GM06990 (cell line): ENCODE measurements around the gene MYL10.

Source experiments
- DNase-seq: peaks from one replicate; pipeline ENCODE4 v3.0.0-alpha.2; 2011; ENCODE audit not compliant: insufficient read length; ENCODE audit errors: extremely low read depth
- H3K27me3 ChIP-seq: replicated peaks from 2 replicates; pipeline ENCODE4 v1.6.0; 2011; ENCODE audit warnings: low read length; ENCODE audit not compliant: control insufficient read depth, insufficient read depth
- H3K36me3 ChIP-seq: 2 replicates; pipeline ENCODE4 v1.5.1; 2011; ENCODE audit warnings: low read length; ENCODE audit not compliant: control insufficient read depth, insufficient read depth
- H3K4me3 ChIP-seq: replicated peaks from 2 replicates; pipeline ENCODE4 v1.5.1; 2011; ENCODE audit warnings: low read depth, mild to moderate bottlenecking, control low read depth, low read length
- TF ChIP-seq, protein P1 (sequence below): IDR thresholded peaks from 2 replicates; pipeline ENCODE4 v1.5.1; 2011; ENCODE audit warnings: low read length, control low read depth, mild to moderate bottlenecking, inconsistent platforms; ENCODE audit not compliant: insufficient read depth, poor library complexity, severe bottlenecking

MYL10 gene

DNA sequence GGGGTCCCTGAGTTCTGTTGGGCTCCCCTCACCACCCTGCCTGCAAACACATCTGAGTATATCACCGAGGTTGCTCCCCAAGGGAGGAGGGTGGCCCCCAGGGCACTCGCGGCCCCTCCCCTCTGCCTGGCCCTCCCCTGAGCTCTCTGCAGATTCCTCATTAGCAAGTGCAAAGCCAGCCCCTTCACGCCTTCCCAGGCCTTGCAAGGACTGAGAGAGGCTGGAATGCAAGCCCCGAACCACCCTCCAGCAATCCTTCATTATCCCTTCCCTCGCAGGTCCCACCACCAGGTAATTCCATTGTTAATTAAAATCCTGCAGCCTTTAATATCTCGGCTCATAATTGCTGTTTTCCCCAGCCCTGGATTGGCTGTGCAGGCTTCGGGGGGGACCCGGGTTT lies 35.3 kb upstream of the MYL10 start:
- TF ChIP-seq, protein P1, sequence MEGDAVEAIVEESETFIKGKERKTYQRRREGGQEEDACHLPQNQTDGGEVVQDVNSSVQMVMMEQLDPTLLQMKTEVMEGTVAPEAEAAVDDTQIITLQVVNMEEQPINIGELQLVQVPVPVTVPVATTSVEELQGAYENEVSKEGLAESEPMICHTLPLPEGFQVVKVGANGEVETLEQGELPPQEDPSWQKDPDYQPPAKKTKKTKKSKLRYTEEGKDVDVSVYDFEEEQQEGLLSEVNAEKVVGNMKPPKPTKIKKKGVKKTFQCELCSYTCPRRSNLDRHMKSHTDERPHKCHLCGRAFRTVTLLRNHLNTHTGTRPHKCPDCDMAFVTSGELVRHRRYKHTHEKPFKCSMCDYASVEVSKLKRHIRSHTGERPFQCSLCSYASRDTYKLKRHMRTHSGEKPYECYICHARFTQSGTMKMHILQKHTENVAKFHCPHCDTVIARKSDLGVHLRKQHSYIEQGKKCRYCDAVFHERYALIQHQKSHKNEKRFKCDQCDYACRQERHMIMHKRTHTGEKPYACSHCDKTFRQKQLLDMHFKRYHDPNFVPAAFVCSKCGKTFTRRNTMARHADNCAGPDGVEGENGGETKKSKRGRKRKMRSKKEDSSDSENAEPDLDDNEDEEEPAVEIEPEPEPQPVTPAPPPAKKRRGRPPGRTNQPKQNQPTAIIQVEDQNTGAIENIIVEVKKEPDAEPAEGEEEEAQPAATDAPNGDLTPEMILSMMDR = no peak
- Histone ChIP-seq H3K36me3 (no peaks in the 10 kb centered on the region), H3K4me3 (no peak overlapping the region), H3K27me3 (no peaks in the 10 kb centered on the region; the same call in 1 of the 2 replicates)
- no peak for DNase-seq

DNA sequence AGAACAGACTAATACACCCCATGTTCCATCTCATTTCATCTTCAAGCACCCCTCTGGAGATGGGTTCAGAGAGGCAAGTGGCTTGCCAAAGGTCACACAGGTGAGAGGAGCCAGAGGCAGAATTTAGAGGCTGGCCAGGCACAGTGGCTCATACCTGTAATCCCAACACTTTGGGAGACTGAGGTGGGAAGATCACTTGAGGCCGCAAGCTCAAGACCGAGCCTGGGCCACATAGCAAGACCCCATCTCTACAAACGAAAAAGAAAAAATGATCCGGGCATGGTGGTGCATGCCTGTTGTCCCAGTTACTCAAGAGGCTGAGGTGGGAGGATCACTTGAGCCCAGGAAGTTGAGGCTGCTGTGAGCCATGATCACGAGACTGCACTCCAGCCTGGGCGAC lies 34.7 kb upstream of the MYL10 start:
- TF ChIP-seq, protein P1 = no peak
- H3K27me3 ChIP-seq = no peaks in the 10 kb centered on the region; the same call in 1 of the 2 replicates
- no peak for DNase-seq

DNA sequence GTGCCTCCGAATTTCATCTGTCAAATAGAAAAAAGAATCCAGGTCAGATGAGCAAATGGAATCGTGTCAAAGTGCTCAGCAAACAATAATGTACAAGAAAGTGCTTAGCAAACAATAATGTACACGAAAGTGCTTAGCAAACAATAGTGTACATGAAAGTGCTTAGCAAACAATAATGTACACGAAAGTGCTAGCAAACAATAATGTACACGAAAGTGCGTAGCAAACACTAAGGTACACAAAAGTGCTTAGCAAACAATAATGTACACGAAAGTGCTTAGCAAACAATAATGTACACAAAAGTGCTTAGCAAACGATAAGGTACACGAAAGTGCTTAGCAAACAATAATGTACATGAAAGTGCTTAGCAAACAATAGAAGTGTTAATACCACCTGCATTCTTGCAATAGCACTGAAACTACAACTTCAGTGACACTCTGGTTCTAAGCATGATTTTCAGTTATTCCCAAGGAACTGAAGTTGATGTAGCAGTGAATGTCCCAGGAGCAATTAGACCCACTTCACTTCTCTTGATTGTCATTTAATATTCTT lies 33.4 kb upstream of the MYL10 start:
- Histone ChIP-seq H3K27me3 (no peaks in the 10 kb centered on the region), H3K4me3 (no peak overlapping the region), H3K36me3 (no peaks in the 10 kb centered on the region)
- no peak for DNase-seq
- TF ChIP-seq, protein P1 = no peak

More for the DNA sequence above, 34.7 kb upstream of the MYL10 start:
- no peak overlapping the region for H3K4me3 ChIP-seq
- H3K36me3 ChIP-seq = no peaks in the 10 kb centered on the region

DNA sequence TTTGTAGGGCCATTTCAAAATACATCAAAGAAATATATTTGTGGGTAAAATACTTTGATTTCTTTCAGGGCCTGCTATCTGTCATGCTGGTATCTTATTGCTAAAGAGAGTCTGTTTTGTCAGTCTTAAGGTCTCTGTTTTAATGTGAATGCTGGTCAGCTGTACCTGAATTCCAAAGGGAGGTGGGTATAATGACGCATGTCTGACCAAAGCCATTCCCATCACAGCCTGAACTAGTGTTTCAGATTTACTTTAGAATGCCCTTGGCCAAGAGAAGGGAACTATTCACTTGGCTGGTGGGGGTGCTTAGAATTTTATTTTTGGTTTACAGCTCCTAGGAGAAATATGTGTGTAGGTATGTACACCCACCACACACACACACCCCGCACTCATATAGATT lies 30.6 kb upstream of the MYL10 start:
- TF ChIP-seq, protein P1 = no peak
- H3K4me3 ChIP-seq = no peak overlapping the region
- H3K27me3 ChIP-seq = no peaks in the 10 kb centered on the region
- no peak for DNase-seq
- no peaks in the 10 kb centered on the region for H3K36me3 ChIP-seq

DNA sequence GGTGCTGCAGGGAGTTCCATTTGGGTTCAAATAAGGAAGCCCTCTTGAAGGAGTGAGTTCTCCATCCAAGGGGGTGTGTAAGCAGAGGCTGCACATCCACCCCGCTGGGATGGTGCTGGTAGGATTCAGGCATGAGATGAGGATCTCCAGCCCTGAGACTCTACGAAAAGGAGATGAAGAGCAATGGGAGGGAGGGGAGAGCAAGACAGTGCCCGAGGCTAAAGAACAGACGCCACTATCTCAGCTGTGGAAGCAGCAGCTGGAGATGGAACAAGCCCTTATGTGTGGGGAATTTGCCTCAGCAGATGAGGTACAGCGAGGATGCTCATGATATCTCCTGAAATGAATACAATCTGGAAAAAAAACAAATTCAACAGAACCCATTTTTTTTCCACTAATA lies 28.1 kb upstream of the MYL10 start:
- DNase-seq = no peak
- H3K27me3 ChIP-seq = no peaks in the 10 kb centered on the region; the same call in 1 of the 2 replicates
- TF ChIP-seq, protein P1 = no peak
- no peaks in the 10 kb centered on the region for H3K36me3 ChIP-seq
- H3K4me3 ChIP-seq = no peak overlapping the region

DNA sequence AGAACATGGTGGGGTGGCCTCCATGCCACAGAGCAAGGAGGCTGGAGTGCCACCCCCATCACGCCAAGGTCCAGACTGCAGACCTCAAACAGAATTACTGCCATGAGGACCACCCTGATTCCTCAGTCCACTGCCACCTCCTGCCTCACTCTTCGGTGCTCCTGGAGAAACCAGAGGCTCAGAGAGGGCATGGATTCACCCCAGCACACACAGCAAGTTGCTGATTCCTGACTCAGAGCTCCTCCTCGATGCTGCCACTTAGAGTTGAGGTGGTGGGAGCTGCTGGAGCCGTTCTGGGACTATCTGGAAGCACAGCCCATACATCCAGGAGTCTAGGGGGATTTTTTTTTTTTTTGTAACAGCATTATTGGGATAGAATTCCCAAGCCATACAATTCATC lies 22.0 kb upstream of the MYL10 start:
- TF ChIP-seq, protein P1 = no peak
- no peaks in the 10 kb centered on the region for H3K36me3 ChIP-seq
- DNase-seq = no peak
- H3K27me3 ChIP-seq = no peaks in the 10 kb centered on the region; the same call in 1 of the 2 replicates
- H3K4me3 ChIP-seq = no peak overlapping the region
